Smooth muscle cell (in vitro differentiated cells): Measurements from ENCODE around the gene TNS3. TPM values are rescaled to one million over a fixed set of nuclear protein-coding genes. Genes with fewer than 3 reads are reported as not detected.
A peak's percentile ranks its signal among the peaks of the same experiment; 100 is the strongest.

Experiments
- DNase-seq: peaks from one replicate; lab custom pipeline; 2025; ENCODE audit not compliant: unreplicated experiment; lab: John Stamatoyannopoulos, UW
- H2AFZ ChIP-seq: fragments of 200-600 bp; sonication (generic); 2 replicates; pipeline ENCODE4 v1.6.0; 2016; ENCODE audit warnings: antibody characterized with exemption, low read depth, mild to moderate bottlenecking
- H3F3A ChIP-seq: fragments of 200-600 bp; sonication (generic); 2 replicates; pipeline ENCODE4 v1.6.0; 2017; ENCODE audit warnings: antibody characterized with exemption, low read depth
- H3K27ac ChIP-seq: fragments of 200-600 bp; sonication (generic); 2 replicates; pipeline ENCODE4 v1.5.1; 2016; ENCODE audit warnings: low read depth, mild to moderate bottlenecking
- H3K27me3 ChIP-seq: fragments of 200-600 bp; sonication (generic); 2 replicates; pipeline ENCODE4 v1.6.1; 2016; ENCODE audit warnings: low read depth, mild to moderate bottlenecking
- H3K36me3 ChIP-seq: fragments of 200-600 bp; sonication (generic); 2 replicates; pipeline ENCODE4 v1.5.1; 2016; ENCODE audit warnings: low read depth
- H3K4me1 ChIP-seq: fragments of 200-600 bp; sonication (generic); 2 replicates; pipeline ENCODE4 v1.5.1; 2016; ENCODE audit warnings: low read depth
- H3K4me2 ChIP-seq: fragments of 200-600 bp; sonication (generic); 2 replicates; pipeline ENCODE4 v1.6.0; 2016; ENCODE audit warnings: mild to moderate bottlenecking
- H3K4me3 ChIP-seq: fragments of 200-600 bp; sonication (generic); 2 replicates; pipeline ENCODE4 v1.5.1; 2016; ENCODE audit warnings: mild to moderate bottlenecking
- H3K79me2 ChIP-seq: fragments of 200-600 bp; sonication (generic); 2 replicates; pipeline ENCODE4 v1.6.0; 2016; ENCODE audit warnings: low read depth, mild to moderate bottlenecking
- H3K9ac ChIP-seq: fragments of 200-600 bp; sonication (generic); 2 replicates; pipeline ENCODE4 v1.6.0; 2016; ENCODE audit warnings: low read depth
- H3K9me3 ChIP-seq: fragments of 200-600 bp; sonication (generic); replicated peaks from 2 replicates; pipeline ENCODE4 v1.5.1; 2016; ENCODE audit warnings: low read depth
- H4K20me1 ChIP-seq: fragments of 200-600 bp; sonication (generic); 2 replicates; pipeline ENCODE4 v1.6.0; 2016; ENCODE audit warnings: low read depth
- CTCF ChIP-seq: fragments of 200-600 bp; sonication (generic); IDR thresholded peaks from 2 replicates; pipeline ENCODE4 v1.5.1; 2017; ENCODE audit warnings: borderline replicate concordance, mild to moderate bottlenecking, antibody characterized with exemption; ENCODE audit not compliant: insufficient read depth, poor library complexity, severe bottlenecking
- WGBS: methylation state at CpG from one replicate; pipeline ENCODE4 v1.1.7; 2016; ENCODE audit warnings: low lambda C conversion rate; 5-methylcytosine and 5-hydroxymethylcytosine counted together
- polyA plus RNA-seq: library from polyadenylated mRNA; unstranded; fragments of >200 nt; fragmentation: Nextera tagmentation; extraction: Ambion mirVana; gene quantifications from 2 replicates; pipeline ENCODE4 v1.2.1, GENCODE V29; 2016
- total RNA-seq: library from RNA; depleted of rRNA; stranded (reverse); fragments of >200 nt; gene quantifications from 2 replicates; pipeline ENCODE4 v1.2.3, GENCODE V29; 2014

TNS3 gene
- total and polyA plus RNA-seq, 2 experiments from 2014 or later = 32.6 to 50.5 TPM

GRCh38 chr7:47625861-47626715, 44.2 kb upstream of the TNS3 start:
- Histone ChIP-seq H3K9ac (no peak overlapping the region), H3K79me2 (no peaks in the 10 kb centered on the region), H4K20me1 (no peaks in the 10 kb centered on the region), H3K4me1 (peaks cover 14% of the 10 kb centered on the region), H3K27me3 (no peaks in the 10 kb centered on the region), H3F3A (peaks cover 18% of the 10 kb centered on the region), H3K4me2 (no peak overlapping the region), H3K9me3 (no peaks in the 10 kb centered on the region), H2AFZ (no peak overlapping the region), H3K27ac (no peak overlapping the region), H3K4me3 (no peak overlapping the region), H3K36me3 (no peaks in the 10 kb centered on the region)
- no peak for TF ChIP-seq CTCF
- 84% methylated on average over 10 of the region's 10 CpGs for WGBS
- no peak for DNase-seq

- Histone ChIP-seq H3K79me2 (no peaks in the 10 kb centered on the region), H3K27me3 (no peaks in the 10 kb centered on the region), H3F3A (peaks cover 18% of the 10 kb centered on the region), H2AFZ (no peak overlapping the region), H3K4me2 (no peak overlapping the region), H3K36me3 (no peaks in the 10 kb centered on the region), H3K9ac (no peak overlapping the region), H3K9me3 (no peaks in the 10 kb centered on the region), H3K27ac (no peak overlapping the region), H3K4me3 (no peak overlapping the region), H3K4me1 (peaks cover 14% of the 10 kb centered on the region), H4K20me1 (no peaks in the 10 kb centered on the region)
- no peak for DNase-seq
- TF ChIP-seq CTCF = no peak
These were observed 42.8 kb upstream of the TNS3 start for GRCh38 chr7:47624689-47625088.

GRCh38 chr7:47622946-47623640, 41.2 kb upstream of the TNS3 start:
- Histone ChIP-seq H3K79me2 (no peaks in the 10 kb centered on the region), H3K27ac (peak overlapping the region; percentile 81), H3K4me2 (peak overlapping the region; percentile 65), H4K20me1 (no peaks in the 10 kb centered on the region), H3F3A (peaks cover 18% of the 10 kb centered on the region), H3K36me3 (no peaks in the 10 kb centered on the region), H3K4me1 (peaks cover 14% of the 10 kb centered on the region), H3K27me3 (no peaks in the 10 kb centered on the region), H2AFZ (peak overlapping the region; percentile 11), H3K9me3 (no peaks in the 10 kb centered on the region), H3K4me3 (no peak overlapping the region), H3K9ac (no peak overlapping the region)
- no peak for TF ChIP-seq CTCF
- WGBS = 14% methylated on average over 11 of the region's 11 CpGs
- no peak for DNase-seq
